ENCODE results near the gene ELP4. TPM values are rescaled to one million over a fixed set of nuclear protein-coding genes. Genes with fewer than 3 reads are reported as not detected.

ELP4 gene
- total RNA-seq, 1 experiment from 2014 or later: 19.4 TPM

- H2AFZ ChIP-seq (ENCODE audit: low read length): no peak overlapping the region
- TF ChIP-seq EZH2 (IDR thresholded peaks at IDR 0.05; ENCODE audit: low read length, unreplicated experiment) (no peak), EZH2phosphoT487 (IDR thresholded peaks at IDR 0.05; ENCODE audit: borderline replicate concordance, low read length) (no peak), CTCF (conservative IDR thresholded peaks at IDR 0.05; ENCODE audit: low read depth, low read length) (no peak)
- ChIA-PET CTCF (no interaction called here), POLR2A (ENCODE audit: unreplicated experiment) (no interaction called here)
- BruUV-seq (replicated peaks): no TSS peak
- no peak overlapping the region for H3K9ac ChIP-seq (ENCODE audit: low read length)
- peaks cover 27% of the 10 kb centered on the region for H3K4me1 ChIP-seq (ENCODE audit: insufficient read depth, low read length)
- DNase-seq (no peak), ATAC-seq (no peak)
- H3K9me3 ChIP-seq (ENCODE audit: low read length): no peaks in the 10 kb centered on the region
- peak overlapping the region; percentile 91 for H3K4me2 ChIP-seq (ENCODE audit: low read length)
- no peaks in the 10 kb centered on the region for H3K27me3 ChIP-seq (ENCODE audit: low read length)
- H3K27ac ChIP-seq (ENCODE audit: low read length): no peak overlapping the region
- intact Hi-C loops (cut with micrococcal nuclease): no loop called here
- H3K36me3 ChIP-seq (ENCODE audit: low read depth, low read length): no peaks in the 10 kb centered on the region
- no peaks in the 10 kb centered on the region for H3K9me2 ChIP-seq (replicated peaks; ENCODE audit: low read length)
- peaks cover 61% of the 10 kb centered on the region for H3K79me2 ChIP-seq (ENCODE audit: low read length)
- H4K20me1 ChIP-seq (ENCODE audit: low read length): no peaks in the 10 kb centered on the region
- no peak overlapping the region for H3K4me3 ChIP-seq (ENCODE audit: low read length)
- no peaks in the 10 kb centered on the region for H3F3A ChIP-seq (ENCODE audit: low read length, unreplicated experiment)
Observed at GRCh38 chr11:31512117-31512516, 2.5 kb downstream of the ELP4 start.

GRCh38 chr11:31521497-31522150 lies 12.1 kb downstream of the ELP4 start:
- Histone ChIP-seq H3K4me1 (ENCODE audit: insufficient read depth, low read length) (no peaks in the 10 kb centered on the region), H3K9me2 (replicated peaks; ENCODE audit: low read length) (no peaks in the 10 kb centered on the region), H3K4me2 (ENCODE audit: low read length) (no peak overlapping the region), H3K79me2 (ENCODE audit: low read length) (no peaks in the 10 kb centered on the region), H3K36me3 (ENCODE audit: low read depth, low read length) (no peaks in the 10 kb centered on the region), H3F3A (ENCODE audit: low read length, unreplicated experiment) (no peaks in the 10 kb centered on the region), H4K20me1 (ENCODE audit: low read length) (no peaks in the 10 kb centered on the region), H3K27ac (ENCODE audit: low read length) (no peak overlapping the region), H2AFZ (ENCODE audit: low read length) (no peak overlapping the region), H3K9ac (ENCODE audit: low read length) (no peak overlapping the region), H3K9me3 (ENCODE audit: low read length) (no peaks in the 10 kb centered on the region), H3K4me3 (ENCODE audit: low read length) (no peak overlapping the region), H3K27me3 (ENCODE audit: low read length) (no peaks in the 10 kb centered on the region)
- DNase-seq (no peak), ATAC-seq (no peak)
- ChIA-PET POLR2A (ENCODE audit: unreplicated experiment) (no interaction called here), CTCF (no interaction called here)
- BruUV-seq (replicated peaks): no TSS peak
- TF ChIP-seq CTCF (conservative IDR thresholded peaks at IDR 0.05; ENCODE audit: low read depth, low read length) (no peak), EZH2 (IDR thresholded peaks at IDR 0.05; ENCODE audit: low read length, unreplicated experiment) (no peak), EZH2phosphoT487 (IDR thresholded peaks at IDR 0.05; ENCODE audit: borderline replicate concordance, low read length) (no peak)
- intact Hi-C loops (cut with micrococcal nuclease): no loop called here

GRCh38 chr11:31529189-31529588 lies 19.6 kb downstream of the ELP4 start:
- no peak for TF ChIP-seq CTCF (conservative IDR thresholded peaks at IDR 0.05; ENCODE audit: low read depth, low read length)
- no peak for TF ChIP-seq EZH2 (IDR thresholded peaks at IDR 0.05; ENCODE audit: low read length, unreplicated experiment)
- TF ChIP-seq EZH2phosphoT487 (IDR thresholded peaks at IDR 0.05; ENCODE audit: borderline replicate concordance, low read length): no peak
- Histone ChIP-seq H3K27me3 (ENCODE audit: low read length) (no peaks in the 10 kb centered on the region), H3K4me1 (ENCODE audit: insufficient read depth, low read length) (no peaks in the 10 kb centered on the region), H3K27ac (ENCODE audit: low read length) (no peak overlapping the region), H3F3A (ENCODE audit: low read length, unreplicated experiment) (no peaks in the 10 kb centered on the region), H3K79me2 (ENCODE audit: low read length) (no peaks in the 10 kb centered on the region), H3K9me3 (ENCODE audit: low read length) (no peaks in the 10 kb centered on the region), H4K20me1 (ENCODE audit: low read length) (no peaks in the 10 kb centered on the region), H3K9ac (ENCODE audit: low read length) (no peak overlapping the region), H3K4me2 (ENCODE audit: low read length) (no peak overlapping the region), H3K4me3 (ENCODE audit: low read length) (no peak overlapping the region), H3K9me2 (replicated peaks; ENCODE audit: low read length) (no peaks in the 10 kb centered on the region), H2AFZ (ENCODE audit: low read length) (no peak overlapping the region), H3K36me3 (ENCODE audit: low read depth, low read length) (no peaks in the 10 kb centered on the region)
- ChIA-PET POLR2A (ENCODE audit: unreplicated experiment) (no interaction called here), CTCF (no interaction called here)
- DNase-seq: no peak
- no peak for ATAC-seq
- no TSS peak for BruUV-seq (replicated peaks)
- intact Hi-C loops (cut with micrococcal nuclease): no loop called here

Measured in PC-3 (cell line).